IPS-15b (cell line): ENCODE measurements around the gene RYR3.

Experiments used
- H3K27me3 ChIP-seq: one replicate; pipeline ENCODE4 v1.6.1; 2013; ENCODE audit warnings: low read length; ENCODE audit not compliant: control insufficient read depth, insufficient read depth
- H3K36me3 ChIP-seq: one replicate; pipeline ENCODE4 v1.6.1; 2013; ENCODE audit warnings: low read length; ENCODE audit not compliant: control insufficient read depth, insufficient read depth
- H3K4me1 ChIP-seq: one replicate; pipeline ENCODE4 v1.6.1; 2013; ENCODE audit warnings: mild to moderate bottlenecking, low read length; ENCODE audit not compliant: control insufficient read depth, insufficient read depth
- H3K4me3 ChIP-seq: one replicate; pipeline ENCODE4 v1.5.1; 2013; ENCODE audit warnings: low read depth, low read length
- H3K9ac ChIP-seq: one replicate; pipeline ENCODE4 v1.6.1; 2013; ENCODE audit warnings: low read depth, mild to moderate bottlenecking, low read length
- H3K9me3 ChIP-seq: one replicate; pipeline ENCODE4 v1.6.1; 2013; ENCODE audit warnings: mild to moderate bottlenecking, low read length; ENCODE audit not compliant: control insufficient read depth, insufficient read depth

RYR3 gene

GRCh38 chr15:33638453-33638852 lies 327.7 kb downstream of the RYR3 start:
- H3K4me1 ChIP-seq = no peaks in the 10 kb centered on the region
- no peaks in the 10 kb centered on the region for H3K36me3 ChIP-seq
- no peak overlapping the region for H3K9ac ChIP-seq
- no peaks in the 10 kb centered on the region for H3K9me3 ChIP-seq
- no peak overlapping the region for H3K4me3 ChIP-seq
- H3K27me3 ChIP-seq = no peaks in the 10 kb centered on the region

GRCh38 chr15:33639051-33639450 lies 328.3 kb downstream of the RYR3 start:
- no peaks in the 10 kb centered on the region for H3K27me3 ChIP-seq

GRCh38 chr15:33639456-33639855 lies 328.7 kb downstream of the RYR3 start:
- no peaks in the 10 kb centered on the region for H3K4me1 ChIP-seq
- no peaks in the 10 kb centered on the region for H3K9me3 ChIP-seq
- no peaks in the 10 kb centered on the region for H3K27me3 ChIP-seq
- H3K4me3 ChIP-seq = no peak overlapping the region
- no peak overlapping the region for H3K9ac ChIP-seq
- H3K36me3 ChIP-seq = no peaks in the 10 kb centered on the region

More at GRCh38 chr15:33639051-33639450, 328.3 kb downstream of the RYR3 start:
- Histone ChIP-seq H3K4me3 (no peak overlapping the region), H3K9ac (no peak overlapping the region), H3K36me3 (no peaks in the 10 kb centered on the region), H3K9me3 (no peaks in the 10 kb centered on the region), H3K4me1 (no peaks in the 10 kb centered on the region)

- no peaks in the 10 kb centered on the region for H3K4me1 ChIP-seq
- no peak overlapping the region for H3K4me3 ChIP-seq
- H3K36me3 ChIP-seq = no peaks in the 10 kb centered on the region
- H3K9ac ChIP-seq = no peak overlapping the region
- no peaks in the 10 kb centered on the region for H3K9me3 ChIP-seq
- H3K27me3 ChIP-seq = no peaks in the 10 kb centered on the region
Observed at GRCh38 chr15:33639978-33640377, 329.2 kb downstream of the RYR3 start.

- no peak overlapping the region for H3K9ac ChIP-seq
- H3K36me3 ChIP-seq = no peaks in the 10 kb centered on the region
- no peaks in the 10 kb centered on the region for H3K27me3 ChIP-seq
- H3K4me3 ChIP-seq = no peak overlapping the region
- H3K9me3 ChIP-seq = no peaks in the 10 kb centered on the region
- no peaks in the 10 kb centered on the region for H3K4me1 ChIP-seq
Observed at GRCh38 chr15:33641069-33641468, 330.3 kb downstream of the RYR3 start.

- Histone ChIP-seq H3K9me3 (no peaks in the 10 kb centered on the region), H3K4me3 (no peak overlapping the region), H3K27me3 (no peaks in the 10 kb centered on the region), H3K36me3 (no peaks in the 10 kb centered on the region), H3K4me1 (no peaks in the 10 kb centered on the region), H3K9ac (no peak overlapping the region)
Observed at GRCh38 chr15:33644304-33644703, 333.5 kb downstream of the RYR3 start.

GRCh38 chr15:33646744-33647143 lies 336.0 kb downstream of the RYR3 start:
- H3K36me3 ChIP-seq = no peaks in the 10 kb centered on the region
- no peaks in the 10 kb centered on the region for H3K4me1 ChIP-seq
- no peaks in the 10 kb centered on the region for H3K27me3 ChIP-seq
- no peak overlapping the region for H3K9ac ChIP-seq
- no peak overlapping the region for H3K4me3 ChIP-seq
- no peaks in the 10 kb centered on the region for H3K9me3 ChIP-seq

GRCh38 chr15:33649217-33649933 lies 338.6 kb downstream of the RYR3 start:
- H3K36me3 ChIP-seq = no peaks in the 10 kb centered on the region
- no peaks in the 10 kb centered on the region for H3K4me1 ChIP-seq
- H3K9me3 ChIP-seq = no peaks in the 10 kb centered on the region
- no peaks in the 10 kb centered on the region for H3K27me3 ChIP-seq
- no peak overlapping the region for H3K4me3 ChIP-seq
- no peak overlapping the region for H3K9ac ChIP-seq

GRCh38 chr15:33654860-33655259 lies 344.1 kb downstream of the RYR3 start:
- Histone ChIP-seq H3K36me3 (no peaks in the 10 kb centered on the region), H3K27me3 (no peaks in the 10 kb centered on the region), H3K9ac (no peak overlapping the region), H3K9me3 (no peaks in the 10 kb centered on the region), H3K4me3 (no peak overlapping the region), H3K4me1 (no peaks in the 10 kb centered on the region)

- Histone ChIP-seq H3K9ac (no peak overlapping the region), H3K4me1 (no peaks in the 10 kb centered on the region), H3K36me3 (no peaks in the 10 kb centered on the region), H3K9me3 (no peaks in the 10 kb centered on the region), H3K4me3 (no peak overlapping the region), H3K27me3 (no peaks in the 10 kb centered on the region)
Observed at GRCh38 chr15:33655488-33655887, 344.7 kb downstream of the RYR3 start.

- Histone ChIP-seq H3K4me3 (no peak overlapping the region), H3K9me3 (no peaks in the 10 kb centered on the region), H3K27me3 (no peaks in the 10 kb centered on the region), H3K4me1 (no peaks in the 10 kb centered on the region), H3K9ac (no peak overlapping the region), H3K36me3 (no peaks in the 10 kb centered on the region)
Observed at GRCh38 chr15:33656168-33656567, 345.4 kb downstream of the RYR3 start.

GRCh38 chr15:33660151-33660550 lies 349.4 kb downstream of the RYR3 start:
- Histone ChIP-seq H3K36me3 (no peaks in the 10 kb centered on the region), H3K9ac (no peak overlapping the region), H3K9me3 (no peaks in the 10 kb centered on the region), H3K4me1 (no peaks in the 10 kb centered on the region), H3K4me3 (no peak overlapping the region), H3K27me3 (no peaks in the 10 kb centered on the region)
